ENCODE measurements around the gene C7orf33. TPM values are rescaled to one million over a fixed set of nuclear protein-coding genes. Genes with fewer than 3 reads are reported as not detected.

C7orf33 gene
- total and polyA plus RNA-seq, 12 donors, result not detected

GRCh38 chr7:148598351-148598750 lies 7.8 kb downstream of the C7orf33 start:
- Histone ChIP-seq H3K27ac (no peak overlapping the region), H3K4me3 (no peak overlapping the region), H3K27me3 (peaks cover 0 to 24% (median 2%) of the 10 kb centered on the region in 7 donors), H3K4me1 (no peaks in the 10 kb centered on the region), H3K36me3 (no peaks in the 10 kb centered on the region), H3K9me3 (peaks cover 0 to 4% (median 0%) of the 10 kb centered on the region in 11 donors)
- ATAC-seq (no peak), DNase-seq (no peak)
- TF ChIP-seq CTCF (IDR thresholded peaks at IDR 0.05), result no peak
- WGBS, 2 donors, result 79 to 80% methylated on average over 3 of the region's 3 CpGs
- intact Hi-C loops (cut with DNase I), result no loop called here

GRCh38 chr7:148605350-148605749 lies 14.8 kb downstream of the C7orf33 start:
- no peaks in the 10 kb centered on the region for H3K36me3 ChIP-seq
- no peak overlapping the region for H3K27ac ChIP-seq
- H3K4me3 ChIP-seq, result no peak overlapping the region
- peaks cover 0 to 36% (median 5%) of the 10 kb centered on the region in 7 donors for H3K27me3 ChIP-seq
- no peak for TF ChIP-seq CTCF (IDR thresholded peaks at IDR 0.05)
- intact Hi-C loops (cut with DNase I), result no loop called here
- 82 to 88% methylated on average over 2 of the region's 2 CpGs for whole genome bisulfite sequencing, 2 donors
- H3K4me1 ChIP-seq, result no peaks in the 10 kb centered on the region
- H3K9me3 ChIP-seq, result peaks cover 0 to 9% (median 0%) of the 10 kb centered on the region in 11 donors
- DNase-seq (no peak), ATAC-seq (no peak)

GRCh38 chr7:148607151-148607661 lies 16.6 kb downstream of the C7orf33 start:
- H3K27ac ChIP-seq, result no peak overlapping the region
- H3K27me3 ChIP-seq, result peaks cover 0 to 31% (median 5%) of the 10 kb centered on the region in 7 donors
- no peaks in the 10 kb centered on the region for H3K36me3 ChIP-seq
- intact Hi-C loops (cut with DNase I), result no loop called here
- H3K9me3 ChIP-seq, result peaks cover 0 to 9% (median 0%) of the 10 kb centered on the region in 11 donors
- 35 to 40% methylated on average over 4 of the region's 4 CpGs for WGBS, 2 donors
- no peak for ATAC-seq
- no peak overlapping the region for H3K4me3 ChIP-seq
- DNase-seq, result no peak
- TF ChIP-seq CTCF (IDR thresholded peaks at IDR 0.05), result no peak
- H3K4me1 ChIP-seq, result no peaks in the 10 kb centered on the region

- no peak for DNase-seq
- intact Hi-C loops (cut with DNase I), result no loop called here
- H3K27ac ChIP-seq, result no peak overlapping the region
- H3K4me1 ChIP-seq, result no peaks in the 10 kb centered on the region
- no peaks in the 10 kb centered on the region for H3K36me3 ChIP-seq
- no peak overlapping the region for H3K4me3 ChIP-seq
- WGBS, 2 donors, result 52 to 55% methylated on average over 3 of the region's 3 CpGs
- peaks cover 0 to 9% (median 0%) of the 10 kb centered on the region in 11 donors for H3K9me3 ChIP-seq
- peaks cover 0 to 28% (median 4%) of the 10 kb centered on the region in 7 donors for H3K27me3 ChIP-seq
- no peak for ATAC-seq
- no peak for TF ChIP-seq CTCF (IDR thresholded peaks at IDR 0.05)
Measured at GRCh38 chr7:148609045-148609725, 18.6 kb downstream of the C7orf33 start.

Measured in heart right ventricle (tissue), 16 donors.